Omental fat pad (tissue), 4 donors: ENCODE results near the gene PLXNC1. TPM values are rescaled to one million over a fixed set of nuclear protein-coding genes. Genes with fewer than 3 reads are reported as not detected.

ENCODE experiments used
- ATAC-seq: fragments of 150-250 bp; one replicate; pipeline ENCODE4 v1.9.1; 2016; ENCODE audit warnings: mild to moderate bottlenecking, moderate library complexity; ENCODE audit not compliant: low FRiP score
- DNase-seq: peaks from one replicate; pipeline ENCODE4 v3.0.0-alpha.2; 2019; ENCODE audit warnings: low spot score
- total RNA-seq, 4 donors: library from RNA; depleted of rRNA; stranded (reverse); fragments of >200 nt; gene quantifications; one replicate each; pipeline ENCODE4 v1.1.0, GENCODE V29; 2016
- TF ChIP-seq, protein P1 (sequence below), 3 donors: fragments of 450-650 bp; IDR thresholded peaks; one replicate each; pipeline ENCODE4 v1.5.1; 2016 to 2017; ENCODE audit warnings: antibody characterized with exemption in 3 of 3, mild to moderate bottlenecking in 3 of 3, moderate library complexity in 2 of 3

Gene PLXNC1
- total RNA-seq, 4 donors from 2014 or later = 4.2 to 42.7 (median 8.6) TPM

DNA sequence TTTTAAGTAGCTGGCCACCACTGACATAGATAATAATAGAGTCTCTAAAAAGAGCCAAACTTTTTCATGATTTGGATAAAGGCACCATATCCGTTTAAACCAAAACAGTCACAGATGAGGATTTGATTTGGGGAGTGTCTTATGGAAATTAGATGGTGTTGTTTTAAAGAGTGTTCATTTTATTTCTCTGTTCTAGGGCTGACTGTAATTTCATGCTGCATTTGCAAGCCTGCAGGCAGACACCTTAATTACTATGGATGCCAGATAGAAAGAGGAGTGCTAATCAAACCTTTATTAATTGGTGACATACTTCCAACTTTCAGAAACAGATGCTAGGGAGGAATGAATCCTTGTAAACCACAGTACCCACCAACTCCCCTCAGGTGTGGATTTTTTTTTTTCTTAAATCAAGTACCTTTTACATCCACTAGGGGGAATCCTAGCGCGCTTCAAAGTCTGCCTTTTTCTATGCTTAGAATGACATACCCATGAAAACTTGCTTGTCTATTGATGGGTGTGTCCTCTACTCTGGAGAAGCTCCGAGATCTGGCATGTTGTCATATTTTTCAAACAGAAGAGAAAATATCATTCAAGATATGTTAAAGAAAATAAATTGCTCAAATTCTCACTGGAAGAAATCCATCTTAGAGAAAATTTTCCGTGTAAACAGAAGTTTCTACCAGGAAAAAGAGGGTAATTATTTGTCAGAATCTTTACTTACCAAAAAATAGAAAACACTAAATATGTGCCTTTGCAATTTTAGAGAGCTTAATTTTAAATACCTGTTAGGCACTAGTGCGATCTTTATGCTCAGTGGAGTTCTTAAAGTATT, 14.2 kb upstream of the PLXNC1 start:
- ATAC-seq (peak; percentile 71), DNase-seq (no peak)

DNA sequence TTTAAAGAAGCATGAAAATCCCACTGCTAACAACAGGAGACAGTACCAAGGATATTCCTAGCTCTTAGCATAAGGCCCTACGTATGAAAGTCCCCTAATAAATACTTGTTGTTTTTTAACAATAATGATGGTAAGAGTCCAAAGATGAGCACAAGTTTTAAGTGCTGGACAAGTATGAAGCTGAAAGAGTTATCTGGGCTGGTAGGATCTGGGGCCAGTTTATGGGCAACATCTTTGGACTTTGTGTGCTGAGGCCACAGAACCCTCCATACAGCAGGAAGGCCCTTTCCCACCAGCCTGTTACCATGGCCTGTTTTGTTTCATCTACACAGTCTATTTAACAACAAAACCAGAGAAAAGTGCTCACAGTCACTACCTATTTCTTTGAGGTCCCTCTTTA, 12.5 kb upstream of the PLXNC1 start:
- TF ChIP-seq, protein P1, sequence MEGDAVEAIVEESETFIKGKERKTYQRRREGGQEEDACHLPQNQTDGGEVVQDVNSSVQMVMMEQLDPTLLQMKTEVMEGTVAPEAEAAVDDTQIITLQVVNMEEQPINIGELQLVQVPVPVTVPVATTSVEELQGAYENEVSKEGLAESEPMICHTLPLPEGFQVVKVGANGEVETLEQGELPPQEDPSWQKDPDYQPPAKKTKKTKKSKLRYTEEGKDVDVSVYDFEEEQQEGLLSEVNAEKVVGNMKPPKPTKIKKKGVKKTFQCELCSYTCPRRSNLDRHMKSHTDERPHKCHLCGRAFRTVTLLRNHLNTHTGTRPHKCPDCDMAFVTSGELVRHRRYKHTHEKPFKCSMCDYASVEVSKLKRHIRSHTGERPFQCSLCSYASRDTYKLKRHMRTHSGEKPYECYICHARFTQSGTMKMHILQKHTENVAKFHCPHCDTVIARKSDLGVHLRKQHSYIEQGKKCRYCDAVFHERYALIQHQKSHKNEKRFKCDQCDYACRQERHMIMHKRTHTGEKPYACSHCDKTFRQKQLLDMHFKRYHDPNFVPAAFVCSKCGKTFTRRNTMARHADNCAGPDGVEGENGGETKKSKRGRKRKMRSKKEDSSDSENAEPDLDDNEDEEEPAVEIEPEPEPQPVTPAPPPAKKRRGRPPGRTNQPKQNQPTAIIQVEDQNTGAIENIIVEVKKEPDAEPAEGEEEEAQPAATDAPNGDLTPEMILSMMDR (IDR thresholded peaks at IDR 0.05) = no peak
- DNase-seq = no peak
- ATAC-seq = no peak

More for the DNA sequence above, 14.2 kb upstream of the PLXNC1 start:
- TF ChIP-seq, protein P1 (IDR thresholded peaks at IDR 0.05) = peak in 1 of 3 donors; percentile 51

DNA sequence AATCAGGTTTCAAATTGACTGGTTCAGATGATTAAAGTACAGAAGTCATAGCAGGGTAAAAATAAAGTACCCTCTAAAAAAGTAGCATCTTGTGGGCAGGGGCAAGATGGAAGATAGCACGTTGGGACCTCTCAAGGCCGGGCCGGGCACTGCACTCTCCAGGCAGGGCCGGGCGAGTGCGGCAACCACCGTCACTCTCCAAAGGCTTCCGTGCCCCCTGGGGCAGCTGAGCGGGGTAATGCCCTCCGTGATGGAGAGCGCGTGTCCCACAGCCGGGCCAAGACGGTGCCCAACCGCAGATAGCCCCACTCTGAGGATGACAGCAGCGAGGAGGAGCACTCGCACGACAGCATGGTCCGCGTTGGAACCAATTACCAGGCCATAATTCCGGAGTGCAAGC, 8.6 kb upstream of the PLXNC1 start:
- TF ChIP-seq, protein P1 (IDR thresholded peaks at IDR 0.05) = no peak
- ATAC-seq (no peak), DNase-seq (no peak)

DNA sequence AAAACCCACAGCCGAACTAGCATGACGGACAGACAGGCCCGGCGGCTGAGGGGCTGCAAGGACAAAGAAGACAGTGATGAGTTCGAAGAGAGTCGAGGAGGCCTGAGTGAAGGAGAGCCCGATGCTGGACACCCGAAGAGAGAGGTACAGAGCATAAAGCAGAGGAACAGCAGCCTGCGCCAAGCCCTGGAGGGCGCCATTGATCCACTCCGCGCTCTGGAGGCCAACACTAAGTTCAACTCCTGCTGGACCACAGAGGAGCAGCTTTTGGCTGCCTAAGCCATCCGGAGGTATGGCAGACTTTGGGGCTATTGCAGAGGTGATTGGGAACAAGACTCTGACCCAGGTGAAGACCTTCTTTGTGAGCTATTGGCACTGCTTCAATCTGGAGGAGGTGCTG, 7.8 kb upstream of the PLXNC1 start:
- TF ChIP-seq, protein P1 (IDR thresholded peaks at IDR 0.05) = no peak
- ATAC-seq (no peak), DNase-seq (no peak)

DNA sequence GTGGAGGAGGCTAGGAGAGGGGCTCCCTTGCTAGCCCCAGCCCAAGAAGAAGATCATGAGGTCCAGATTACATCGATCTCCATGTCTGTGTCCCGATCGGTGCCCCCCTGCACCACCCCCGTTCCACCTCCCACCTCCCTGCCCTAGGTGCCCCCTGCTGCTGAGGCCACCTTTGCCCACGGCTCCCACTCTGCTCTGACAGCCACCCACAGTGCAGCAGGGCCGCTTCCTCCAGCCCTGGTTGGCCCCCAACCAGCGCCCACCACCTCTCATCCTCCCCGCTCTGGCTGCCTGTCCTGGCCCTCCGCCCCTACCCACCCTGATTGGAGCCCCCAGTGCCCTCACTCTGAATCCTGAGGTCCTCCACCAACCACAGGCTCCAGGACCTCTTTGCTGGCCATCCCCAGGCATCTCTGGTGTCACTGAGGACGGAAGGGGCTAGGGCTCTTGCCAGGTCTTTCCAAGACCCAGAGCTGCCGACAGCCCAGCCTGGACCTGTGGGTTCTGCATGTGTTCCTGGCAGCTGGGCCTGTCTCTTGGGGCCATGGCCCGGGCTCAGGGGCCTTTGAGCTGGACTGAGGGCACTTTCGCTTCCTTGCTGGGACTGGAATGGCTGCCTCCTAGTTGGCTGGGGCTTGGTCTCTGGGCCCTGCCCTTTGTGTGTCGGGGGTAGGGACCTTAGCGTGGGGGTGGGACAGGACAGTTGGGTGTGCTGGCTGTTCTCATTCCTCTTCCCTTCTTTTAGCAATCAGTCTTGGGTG, 7.2 kb upstream of the PLXNC1 start:
- ATAC-seq = no peak
- no peak for DNase-seq
- TF ChIP-seq, protein P1 (IDR thresholded peaks at IDR 0.05) = no peak

DNA sequence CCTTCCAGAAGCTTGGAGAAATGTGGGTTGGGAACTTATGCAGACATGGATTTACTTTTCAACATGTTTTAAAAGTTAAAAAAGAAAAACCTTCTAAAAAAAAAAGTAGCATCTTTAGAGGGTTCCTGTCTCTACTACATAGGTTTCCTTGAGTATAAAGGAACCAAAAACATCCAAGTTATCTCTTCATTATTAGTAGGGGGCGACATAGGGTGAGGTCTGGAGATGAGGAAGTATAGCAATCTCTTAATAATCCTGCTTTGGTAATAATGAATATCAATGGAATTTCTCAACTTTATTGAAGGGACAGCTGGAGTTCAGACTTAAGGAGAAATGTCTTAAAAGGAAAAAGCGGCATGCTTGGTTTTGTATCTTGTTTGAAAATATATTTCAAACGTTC, 6.5 kb upstream of the PLXNC1 start:
- DNase-seq = no peak
- no peak for ATAC-seq
- TF ChIP-seq, protein P1 (IDR thresholded peaks at IDR 0.05) = no peak
